Keratinocyte (primary cell): ENCODE results near the gene ZNF850. TPM values are rescaled to one million over a fixed set of nuclear protein-coding genes. Genes with fewer than 3 reads are reported as not detected.

ENCODE experiments used
- DNase-seq: peaks from one replicate; pipeline ENCODE4 v3.0.0-alpha.2; 2011; ENCODE audit warnings: low read depth, missing footprints, low spot score
- FAIRE-seq: peaks from 2 replicates; lab custom pipeline; 2011; peaks lifted over from hg19 to GRCh38; lab: Jason Lieb, UNC
- H2AFZ ChIP-seq: 2 replicates; pipeline ENCODE4 v1.6.0; 2012; ENCODE audit warnings: low read length, control low read depth, inconsistent platforms; ENCODE audit not compliant: control insufficient read depth
- H3K27ac ChIP-seq: 2 replicates; pipeline ENCODE4 v1.5.1; 2011; ENCODE audit warnings: low read length; ENCODE audit not compliant: control insufficient read depth, insufficient read depth
- H3K27me3 ChIP-seq: 3 replicates; pipeline ENCODE4 v1.6.0; 2011; ENCODE audit warnings: low read length; ENCODE audit not compliant: control insufficient read depth, insufficient read depth; ENCODE audit errors: extremely low read depth
- H3K36me3 ChIP-seq, 2 experiments: 2 replicates in 1 of 2; 3 replicates in 1 of 2; pipeline ENCODE4 v1.5.1; 2011; ENCODE audit warnings: low read length in 2 of 2, mild to moderate bottlenecking in 1 of 2; ENCODE audit not compliant: control insufficient read depth in 2 of 2, insufficient read depth in 2 of 2; ENCODE audit errors: extremely low read depth in 1 of 2
- H3K4me1 ChIP-seq: 3 replicates; pipeline ENCODE4 v1.5.1; 2011; ENCODE audit warnings: low read length; ENCODE audit not compliant: control insufficient read depth, insufficient read depth; ENCODE audit errors: extremely low read depth
- H3K4me2 ChIP-seq: 3 replicates; pipeline ENCODE4 v1.6.0; 2011; ENCODE audit warnings: low read depth, low read length; ENCODE audit not compliant: control insufficient read depth, insufficient read depth; ENCODE audit errors: extremely low read depth
- H3K4me3 ChIP-seq, 3 experiments: fragments of 200-600 bp in 1 of 3; sonication (generic) in 1 of 3; 2 replicates in 2 of 3; 3 replicates in 1 of 3; pipeline ENCODE4 v1.5.1; 2011 to 2016; ENCODE audit warnings: low read length in 3 of 3, mild to moderate bottlenecking in 3 of 3, control low read depth in 2 of 3, inconsistent platforms in 1 of 3, low read depth in 1 of 3, mixed read lengths in 1 of 3, mixed run types in 1 of 3, moderate library complexity in 1 of 3; ENCODE audit not compliant: control insufficient read depth in 2 of 3, insufficient read depth in 2 of 3; ENCODE audit errors: extremely low read depth in 1 of 3
- H3K79me2 ChIP-seq: 2 replicates; pipeline ENCODE4 v1.6.0; 2012; ENCODE audit warnings: low read length; ENCODE audit not compliant: control insufficient read depth, insufficient read depth
- H3K9ac ChIP-seq: 3 replicates; pipeline ENCODE4 v1.6.0; 2011; ENCODE audit warnings: low read length; ENCODE audit not compliant: control insufficient read depth, insufficient read depth; ENCODE audit errors: extremely low read depth
- H3K9me1 ChIP-seq: 3 replicates; pipeline ENCODE4 v1.6.0; 2011; ENCODE audit warnings: low read length; ENCODE audit not compliant: control insufficient read depth, insufficient read depth; ENCODE audit errors: extremely low read depth
- H3K9me3 ChIP-seq: 2 replicates; pipeline ENCODE4 v1.5.1; 2012; ENCODE audit warnings: low read depth, low read length; ENCODE audit not compliant: control insufficient read depth
- H4K20me1 ChIP-seq: 3 replicates; pipeline ENCODE4 v1.6.0; 2011; ENCODE audit warnings: low read length; ENCODE audit not compliant: control insufficient read depth, insufficient read depth; ENCODE audit errors: extremely low read depth
- EZH2 ChIP-seq: IDR thresholded peaks from one replicate; pipeline ENCODE4 v1.6.1; 2012; ENCODE audit warnings: inconsistent platforms, mild to moderate bottlenecking, low read length, moderate library complexity
- dilution Hi-C: fragments of 300-500 bp; cut with MboI; formaldehyde crosslinking; loops from one replicate; pipeline ENCODE4 v1.7.0; 2020; ENCODE audit warnings: low sequenced_read_pairs; ENCODE audit not compliant: extremely low pct_ligation_motif_present
- polyA plus RNA-seq, 5 experiments: library from polyadenylated mRNA; depleted of rRNA in 3 of 5; stranded (reverse) in 3 of 5; stranded (forward) in 1 of 5; unstranded in 1 of 5; fragments of >200 nt; gene quantifications; 1 replicate in 1 of 5; 2 replicates in 3 of 5; 3 replicates in 1 of 5; pipeline versions ENCODE4 v1.2.1 to v1.2.3, GENCODE V29; 2011 to 2012; ENCODE audit warnings: missing spikeins in 2 of 5, low read depth in 1 of 5, low replicate concordance in 1 of 5
- TF ChIP-seq, protein P1 (sequence below), 3 experiments: IDR thresholded peaks in 1 of 3; conservative IDR thresholded peaks in 1 of 3; optimal IDR thresholded peaks in 1 of 3; 2 replicates in 2 of 3; 3 replicates in 1 of 3; pipeline versions ENCODE3 to v1.5.1; 2011; ENCODE audit warnings: low read length in 3 of 3, mild to moderate bottlenecking in 3 of 3, moderate library complexity in 2 of 3, control low read depth in 1 of 3, inconsistent platforms in 1 of 3; ENCODE audit not compliant: insufficient read depth in 2 of 3; ENCODE audit errors: extremely low read depth in 1 of 3

The ZNF850 gene
- polyA plus RNA-seq, 1 donor (not counting 4 experiments of a cell fraction or from before 2014, with no cell fraction given): 1.4 TPM

DNA sequence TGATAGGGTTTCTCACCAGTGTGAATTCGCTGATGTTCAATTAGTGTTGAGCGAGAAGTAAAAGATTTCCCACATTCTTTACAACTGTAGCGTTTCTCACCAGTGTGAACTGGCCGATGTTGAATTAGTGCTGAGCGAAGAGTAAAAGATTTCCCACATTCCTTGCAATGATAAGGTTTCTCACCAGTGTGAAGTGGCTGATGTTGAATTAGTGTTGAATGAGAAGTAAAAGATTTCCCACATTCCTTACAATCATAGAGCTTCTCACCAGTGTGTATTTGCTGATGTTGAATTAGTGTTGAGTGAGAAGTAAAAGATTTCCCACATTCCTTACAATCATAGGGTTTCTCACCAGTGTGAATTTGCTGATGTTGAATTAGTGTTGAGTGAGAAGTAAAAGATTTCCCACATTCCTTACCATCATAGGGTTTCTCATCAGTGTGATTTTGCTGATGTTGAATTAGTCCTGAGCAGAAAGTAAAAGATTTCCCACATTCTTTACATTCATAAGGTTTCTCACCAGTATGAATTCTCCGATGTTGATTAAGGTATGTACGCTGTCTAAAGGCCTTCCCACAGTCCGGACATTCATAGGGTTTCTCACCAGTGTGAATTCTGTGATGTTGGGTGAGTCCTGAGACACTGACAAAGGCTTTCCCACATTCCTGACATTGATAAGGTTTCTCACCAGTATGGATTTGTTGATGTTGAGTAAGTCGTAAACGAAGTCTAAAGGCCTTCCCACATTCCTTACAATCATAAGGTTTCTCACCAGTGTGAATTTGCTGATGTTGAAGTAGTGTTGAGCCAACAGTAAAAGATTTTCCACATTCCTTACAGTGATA, 24.0 kb downstream of the ZNF850 start:
- Histone ChIP-seq H3K27me3 (no peaks in the 10 kb centered on the region), H3K9ac (no peak overlapping the region), H3K4me3 (no peak overlapping the region), H3K27ac (no peak overlapping the region), H3K9me3 (peaks cover 37% of the 10 kb centered on the region), H4K20me1 (no peaks in the 10 kb centered on the region), H2AFZ (no peak overlapping the region), H3K9me1 (no peaks in the 10 kb centered on the region), H3K4me2 (no peak overlapping the region), H3K4me1 (no peaks in the 10 kb centered on the region), H3K36me3 (peaks cover 2 to 15% of the 10 kb centered on the region in 2 experiments), H3K79me2 (no peaks in the 10 kb centered on the region)
- dilution Hi-C loops: no loop called here
- TF ChIP-seq, protein P1, sequence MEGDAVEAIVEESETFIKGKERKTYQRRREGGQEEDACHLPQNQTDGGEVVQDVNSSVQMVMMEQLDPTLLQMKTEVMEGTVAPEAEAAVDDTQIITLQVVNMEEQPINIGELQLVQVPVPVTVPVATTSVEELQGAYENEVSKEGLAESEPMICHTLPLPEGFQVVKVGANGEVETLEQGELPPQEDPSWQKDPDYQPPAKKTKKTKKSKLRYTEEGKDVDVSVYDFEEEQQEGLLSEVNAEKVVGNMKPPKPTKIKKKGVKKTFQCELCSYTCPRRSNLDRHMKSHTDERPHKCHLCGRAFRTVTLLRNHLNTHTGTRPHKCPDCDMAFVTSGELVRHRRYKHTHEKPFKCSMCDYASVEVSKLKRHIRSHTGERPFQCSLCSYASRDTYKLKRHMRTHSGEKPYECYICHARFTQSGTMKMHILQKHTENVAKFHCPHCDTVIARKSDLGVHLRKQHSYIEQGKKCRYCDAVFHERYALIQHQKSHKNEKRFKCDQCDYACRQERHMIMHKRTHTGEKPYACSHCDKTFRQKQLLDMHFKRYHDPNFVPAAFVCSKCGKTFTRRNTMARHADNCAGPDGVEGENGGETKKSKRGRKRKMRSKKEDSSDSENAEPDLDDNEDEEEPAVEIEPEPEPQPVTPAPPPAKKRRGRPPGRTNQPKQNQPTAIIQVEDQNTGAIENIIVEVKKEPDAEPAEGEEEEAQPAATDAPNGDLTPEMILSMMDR (optimal IDR thresholded peaks at IDR 0.05 in 1 of 3, IDR thresholded peaks at IDR 0.05 in 1 of 3, conservative IDR thresholded peaks at IDR 0.05 in 1 of 3; ENCODE audit: extremely low read depth in 1 of 3, insufficient read depth in 2 of 3, low read length in 3 of 3): no peak
- TF ChIP-seq EZH2: no peak
- FAIRE-seq: peak; percentile 72
- no peak for DNase-seq

DNA sequence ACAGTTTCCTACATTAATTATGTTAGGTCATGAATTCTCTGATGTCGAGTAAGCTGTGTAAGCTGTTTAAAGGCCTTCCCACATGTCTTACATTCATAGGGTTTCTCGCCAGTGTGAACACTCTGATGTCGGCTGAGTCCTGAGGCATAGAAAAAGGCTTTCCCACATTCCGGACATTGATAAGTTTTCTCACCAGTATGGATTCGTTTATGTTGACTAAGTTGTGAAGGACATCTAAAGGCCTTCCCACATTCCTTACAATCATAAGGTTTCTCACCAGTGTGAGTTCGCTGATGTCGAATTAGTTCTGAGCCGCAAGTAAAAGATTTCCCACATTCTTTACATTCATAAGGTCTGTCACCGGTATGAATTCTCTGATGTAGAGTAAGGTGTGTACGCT, 24.9 kb downstream of the ZNF850 start:
- Histone ChIP-seq H3K27ac (no peak overlapping the region), H3K36me3 (peaks cover 2 to 15% of the 10 kb centered on the region in 2 experiments), H3K4me2 (no peak overlapping the region), H3K9ac (no peak overlapping the region), H3K4me3 (no peak overlapping the region), H4K20me1 (no peaks in the 10 kb centered on the region), H2AFZ (no peak overlapping the region), H3K4me1 (no peaks in the 10 kb centered on the region), H3K27me3 (no peaks in the 10 kb centered on the region), H3K9me1 (no peaks in the 10 kb centered on the region), H3K79me2 (no peaks in the 10 kb centered on the region), H3K9me3 (peaks cover 37% of the 10 kb centered on the region)
- no peak for FAIRE-seq
- TF ChIP-seq, protein P1 (optimal IDR thresholded peaks at IDR 0.05 in 1 of 3, IDR thresholded peaks at IDR 0.05 in 1 of 3, conservative IDR thresholded peaks at IDR 0.05 in 1 of 3; ENCODE audit: extremely low read depth in 1 of 3, insufficient read depth in 2 of 3, low read length in 3 of 3): no peak
- no peak for TF ChIP-seq EZH2
- dilution Hi-C loops: no loop called here
- no peak for DNase-seq
